ENCODE results near the gene MACROH2A2. TPM values are rescaled to one million over a fixed set of nuclear protein-coding genes. Genes with fewer than 3 reads are reported as not detected.
A peak's percentile ranks its signal among the peaks of the same experiment; 100 is the strongest.

The MACROH2A2 gene
- total RNA-seq, result 128 and 143 TPM in 2 replicates
- long read RNA-seq, transcript H2AFY2-201 (9 exons, 1,980 nt), result major isoform, 320 of 368 reads
- long read RNA-seq, partial matches to known transcripts, result 27 of 368 reads
- long read RNA-seq, other reads (novel, unspliced or antisense), result 21 of 368 reads

DNA sequence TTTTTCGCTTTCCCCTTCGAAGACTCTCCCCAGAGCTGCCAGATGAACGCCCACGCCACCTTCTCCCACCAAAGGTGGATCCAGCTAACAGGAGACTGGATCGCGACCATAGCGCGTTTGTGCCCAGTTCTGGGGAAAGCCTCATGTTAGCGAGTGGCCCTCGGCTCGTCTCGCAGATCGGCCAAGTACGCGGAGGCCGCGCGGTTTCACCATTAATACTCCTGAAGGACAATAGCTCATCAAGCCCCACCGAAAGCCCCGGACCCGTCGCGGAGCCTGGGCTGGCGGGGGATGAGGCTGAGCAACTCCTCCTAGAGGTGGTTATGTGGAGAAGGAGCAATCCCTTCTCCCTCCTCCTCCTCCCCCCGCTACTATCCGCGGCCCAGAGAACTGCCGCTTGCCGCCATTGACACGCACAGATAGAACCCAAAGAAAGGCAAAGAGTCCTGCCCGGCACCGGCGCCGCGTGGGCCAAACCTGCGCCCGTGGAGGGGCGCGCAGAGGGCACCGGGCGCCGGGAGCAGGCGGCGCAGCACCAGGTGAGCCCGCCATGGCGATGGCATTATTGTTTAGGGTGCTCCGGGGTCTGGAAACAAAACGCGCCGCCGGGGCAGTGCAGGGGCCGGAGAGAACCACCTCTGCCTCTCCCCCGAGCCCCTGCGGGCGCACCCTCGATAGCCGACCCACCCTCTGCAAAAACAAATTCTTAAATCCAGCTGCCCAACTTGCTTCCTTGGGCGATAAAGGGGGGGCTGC, at the start of gene MACROH2A2:
Gene MACROH2A2, plus strand, starts transcription at position 385 of the 756 bp plus-strand sequence. CDS start 22,813 bp downstream, outside the sequence.
- peak within 1 kb of the TSS; percentile 99 for H3K27ac Mint-ChIP-seq

DNA sequence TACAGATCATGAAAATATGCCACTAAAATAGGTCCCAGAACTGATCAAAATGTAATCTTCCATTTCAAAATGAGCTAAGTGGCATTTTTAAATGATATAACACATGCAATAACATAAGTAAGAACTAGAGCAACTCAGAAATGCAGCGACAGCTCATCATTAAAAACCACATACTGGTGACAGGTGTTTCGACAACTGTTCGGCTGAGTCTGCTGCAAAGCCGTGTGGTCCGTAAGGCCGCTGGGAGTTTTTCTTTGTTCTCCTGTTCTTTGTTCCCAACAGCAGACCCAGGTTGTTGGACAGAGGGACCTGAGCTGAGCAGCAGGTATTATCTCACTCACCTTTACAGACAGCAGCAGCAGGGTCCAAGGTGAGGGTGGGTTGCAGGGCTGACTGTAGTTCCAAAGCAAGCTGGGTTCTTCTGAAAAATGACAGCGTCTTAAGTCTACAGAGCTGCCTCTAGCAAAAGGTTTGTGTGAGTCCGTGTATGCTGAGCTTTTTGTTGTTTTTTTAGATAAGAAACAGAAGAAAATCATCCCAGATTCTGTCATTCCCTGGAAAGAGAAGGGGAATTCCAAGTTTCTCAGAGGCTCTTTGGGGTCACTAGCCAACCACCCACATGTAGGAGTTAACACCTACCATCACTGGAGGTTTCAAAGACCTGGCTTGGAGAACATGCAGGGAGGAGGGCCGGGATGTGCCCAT, 45.4 kb upstream of the MACROH2A2 start:
- Mint-ChIP-seq H3K27ac (peak overlapping the region; percentile 72), H3K4me1 (ENCODE audit: low read depth) (peaks cover 2% of the 10 kb centered on the region), H3K36me3 (ENCODE audit: insufficient read depth) (no peaks in the 10 kb centered on the region), H3K4me3 (ENCODE audit: low read depth) (no peak overlapping the region), H3K9me3 (ENCODE audit: low read depth) (peaks cover 9% of the 10 kb centered on the region), H3K27me3 (no peaks in the 10 kb centered on the region)
- no peak for DNase-seq (ENCODE audit: low spot score, unreplicated experiment)
- TF ChIP-seq, protein P1, sequence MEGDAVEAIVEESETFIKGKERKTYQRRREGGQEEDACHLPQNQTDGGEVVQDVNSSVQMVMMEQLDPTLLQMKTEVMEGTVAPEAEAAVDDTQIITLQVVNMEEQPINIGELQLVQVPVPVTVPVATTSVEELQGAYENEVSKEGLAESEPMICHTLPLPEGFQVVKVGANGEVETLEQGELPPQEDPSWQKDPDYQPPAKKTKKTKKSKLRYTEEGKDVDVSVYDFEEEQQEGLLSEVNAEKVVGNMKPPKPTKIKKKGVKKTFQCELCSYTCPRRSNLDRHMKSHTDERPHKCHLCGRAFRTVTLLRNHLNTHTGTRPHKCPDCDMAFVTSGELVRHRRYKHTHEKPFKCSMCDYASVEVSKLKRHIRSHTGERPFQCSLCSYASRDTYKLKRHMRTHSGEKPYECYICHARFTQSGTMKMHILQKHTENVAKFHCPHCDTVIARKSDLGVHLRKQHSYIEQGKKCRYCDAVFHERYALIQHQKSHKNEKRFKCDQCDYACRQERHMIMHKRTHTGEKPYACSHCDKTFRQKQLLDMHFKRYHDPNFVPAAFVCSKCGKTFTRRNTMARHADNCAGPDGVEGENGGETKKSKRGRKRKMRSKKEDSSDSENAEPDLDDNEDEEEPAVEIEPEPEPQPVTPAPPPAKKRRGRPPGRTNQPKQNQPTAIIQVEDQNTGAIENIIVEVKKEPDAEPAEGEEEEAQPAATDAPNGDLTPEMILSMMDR (IDR thresholded peaks at IDR 0.05; ENCODE audit: unreplicated experiment), result no peak

More for the DNA sequence above, at the start of gene MACROH2A2:
- H3K9me3 Mint-ChIP-seq (ENCODE audit: low read depth), result no peaks in the 10 kb centered on the region
- peak within 1 kb of the TSS; percentile 94 for H3K4me3 Mint-ChIP-seq (ENCODE audit: low read depth)
- no peaks in the 10 kb centered on the region for H3K27me3 Mint-ChIP-seq
- DNase-seq (ENCODE audit: low spot score, unreplicated experiment), result peak; percentile 69
- H3K36me3 Mint-ChIP-seq (ENCODE audit: insufficient read depth), result no peaks in the 10 kb centered on the region
- TF ChIP-seq, protein P1 (IDR thresholded peaks at IDR 0.05; ENCODE audit: unreplicated experiment), result peak; percentile 58
- peaks cover 40% of the 10 kb centered on the region for H3K4me1 Mint-ChIP-seq (ENCODE audit: low read depth)

DNA sequence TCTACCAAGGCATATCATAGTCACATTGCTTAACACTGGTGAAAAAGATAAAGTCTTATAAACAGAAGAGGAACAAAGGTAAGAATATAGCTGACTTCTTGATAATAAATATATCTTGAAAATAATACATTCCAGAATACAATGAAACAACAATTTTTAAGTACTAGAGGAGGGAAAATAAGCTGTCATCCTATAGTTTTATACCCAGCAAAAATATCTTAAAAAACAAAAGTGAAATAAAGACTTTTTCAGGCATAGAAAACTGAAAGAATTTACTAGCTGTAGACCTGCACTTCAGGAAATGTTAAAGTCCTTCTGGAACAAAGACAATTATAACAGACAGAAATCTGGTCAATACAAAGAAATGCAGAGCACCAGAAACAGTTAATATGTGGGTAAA, 21.4 kb upstream of the MACROH2A2 start:
- peaks cover 4% of the 10 kb centered on the region for H3K27me3 Mint-ChIP-seq
- DNase-seq (ENCODE audit: low spot score, unreplicated experiment), result no peak
- H3K36me3 Mint-ChIP-seq (ENCODE audit: insufficient read depth), result no peaks in the 10 kb centered on the region
- H3K9me3 Mint-ChIP-seq (ENCODE audit: low read depth), result peaks cover 17% of the 10 kb centered on the region
- no peak overlapping the region for H3K4me3 Mint-ChIP-seq (ENCODE audit: low read depth)
- H3K27ac Mint-ChIP-seq, result no peak overlapping the region
- H3K4me1 Mint-ChIP-seq (ENCODE audit: low read depth), result peaks cover 3% of the 10 kb centered on the region
- TF ChIP-seq, protein P1 (IDR thresholded peaks at IDR 0.05; ENCODE audit: unreplicated experiment), result no peak

DNA sequence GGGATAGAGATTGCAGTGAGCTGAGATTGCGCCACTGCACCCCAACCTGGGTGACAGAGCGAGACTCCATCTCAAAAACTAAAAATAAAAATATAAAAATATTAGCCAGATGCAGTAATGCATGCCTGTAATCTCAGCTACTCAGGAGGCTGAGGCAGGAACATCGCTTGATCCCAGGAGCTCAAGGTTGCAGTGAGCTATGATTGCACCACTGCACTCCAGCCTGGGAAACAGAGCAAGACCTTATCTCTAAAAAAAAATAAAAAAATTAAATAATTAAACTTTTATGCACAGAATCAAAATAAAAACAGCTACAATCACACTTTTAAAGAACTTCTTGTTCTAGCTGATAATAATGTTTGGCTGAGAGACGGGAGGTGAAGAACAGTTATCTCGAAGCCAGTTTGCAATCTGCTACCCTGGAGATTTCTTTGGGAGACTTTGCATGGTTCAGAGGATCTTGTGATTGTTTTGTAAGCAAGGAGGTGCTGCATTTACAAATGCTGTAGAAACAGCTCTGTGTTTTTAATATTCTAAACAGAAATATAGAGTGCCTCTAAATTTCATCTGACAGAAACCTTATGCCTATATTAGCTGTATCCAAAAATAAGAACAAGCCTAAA, 19.9 kb upstream of the MACROH2A2 start:
- peaks cover 13% of the 10 kb centered on the region for H3K9me3 Mint-ChIP-seq (ENCODE audit: low read depth)
- peaks cover 3% of the 10 kb centered on the region for H3K4me1 Mint-ChIP-seq (ENCODE audit: low read depth)
- H3K27ac Mint-ChIP-seq, result no peak overlapping the region
- H3K4me3 Mint-ChIP-seq (ENCODE audit: low read depth), result no peak overlapping the region
- H3K36me3 Mint-ChIP-seq (ENCODE audit: insufficient read depth), result no peaks in the 10 kb centered on the region
- TF ChIP-seq, protein P1 (IDR thresholded peaks at IDR 0.05; ENCODE audit: unreplicated experiment), result no peak
- peaks cover 4% of the 10 kb centered on the region for H3K27me3 Mint-ChIP-seq
- DNase-seq (ENCODE audit: low spot score, unreplicated experiment), result no peak

DNA sequence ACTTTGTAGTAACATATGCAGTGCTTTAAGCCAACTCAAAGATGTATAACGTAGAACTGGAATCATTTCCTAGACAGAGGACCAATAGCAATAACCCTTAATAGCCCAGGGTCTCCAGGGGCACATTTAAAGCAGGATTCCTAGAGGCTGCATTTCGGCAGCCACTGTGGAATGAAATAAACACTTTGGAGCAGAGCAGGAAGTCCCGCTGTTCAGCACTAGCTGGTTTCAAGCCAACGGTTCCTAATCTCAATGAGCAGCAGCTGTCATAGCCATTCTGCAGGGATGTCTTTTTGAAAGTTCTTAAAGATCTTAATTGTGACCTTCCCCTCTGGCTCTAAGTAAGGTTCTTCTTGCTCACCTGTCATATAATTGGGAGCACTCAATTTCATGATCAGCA, 18.4 kb upstream of the MACROH2A2 start:
- H3K9me3 Mint-ChIP-seq (ENCODE audit: low read depth), result peaks cover 17% of the 10 kb centered on the region
- TF ChIP-seq, protein P1 (IDR thresholded peaks at IDR 0.05; ENCODE audit: unreplicated experiment), result no peak
- peaks cover 4% of the 10 kb centered on the region for H3K27me3 Mint-ChIP-seq
- H3K27ac Mint-ChIP-seq, result no peak overlapping the region
- no peak overlapping the region for H3K4me3 Mint-ChIP-seq (ENCODE audit: low read depth)
- peaks cover 3% of the 10 kb centered on the region for H3K4me1 Mint-ChIP-seq (ENCODE audit: low read depth)
- no peaks in the 10 kb centered on the region for H3K36me3 Mint-ChIP-seq (ENCODE audit: insufficient read depth)
- DNase-seq (ENCODE audit: low spot score, unreplicated experiment), result no peak
